ENCODE results near the gene PTPRN2.
"Not testable (repeated sequence)": the region's sequence is repeated elsewhere in the genome, so short reads cannot be mapped to it uniquely, and the experiment has no call there.

Gene PTPRN2

GRCh38 chr7:158419238-158419785, 168.3 kb downstream of the PTPRN2 start:
- TF ChIP-seq, protein P1, sequence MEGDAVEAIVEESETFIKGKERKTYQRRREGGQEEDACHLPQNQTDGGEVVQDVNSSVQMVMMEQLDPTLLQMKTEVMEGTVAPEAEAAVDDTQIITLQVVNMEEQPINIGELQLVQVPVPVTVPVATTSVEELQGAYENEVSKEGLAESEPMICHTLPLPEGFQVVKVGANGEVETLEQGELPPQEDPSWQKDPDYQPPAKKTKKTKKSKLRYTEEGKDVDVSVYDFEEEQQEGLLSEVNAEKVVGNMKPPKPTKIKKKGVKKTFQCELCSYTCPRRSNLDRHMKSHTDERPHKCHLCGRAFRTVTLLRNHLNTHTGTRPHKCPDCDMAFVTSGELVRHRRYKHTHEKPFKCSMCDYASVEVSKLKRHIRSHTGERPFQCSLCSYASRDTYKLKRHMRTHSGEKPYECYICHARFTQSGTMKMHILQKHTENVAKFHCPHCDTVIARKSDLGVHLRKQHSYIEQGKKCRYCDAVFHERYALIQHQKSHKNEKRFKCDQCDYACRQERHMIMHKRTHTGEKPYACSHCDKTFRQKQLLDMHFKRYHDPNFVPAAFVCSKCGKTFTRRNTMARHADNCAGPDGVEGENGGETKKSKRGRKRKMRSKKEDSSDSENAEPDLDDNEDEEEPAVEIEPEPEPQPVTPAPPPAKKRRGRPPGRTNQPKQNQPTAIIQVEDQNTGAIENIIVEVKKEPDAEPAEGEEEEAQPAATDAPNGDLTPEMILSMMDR (IDR thresholded peaks at IDR 0.05; ENCODE audit: low read depth, low read length): no peak
- no peak overlapping the region for H3K4me3 ChIP-seq (ENCODE audit: low read depth, low read length)

- not testable (repeated sequence) for H3K4me3 ChIP-seq (ENCODE audit: low read depth, low read length)
Observed at GRCh38 chr7:158418395-158418794, 169.2 kb downstream of the PTPRN2 start.

DNA sequence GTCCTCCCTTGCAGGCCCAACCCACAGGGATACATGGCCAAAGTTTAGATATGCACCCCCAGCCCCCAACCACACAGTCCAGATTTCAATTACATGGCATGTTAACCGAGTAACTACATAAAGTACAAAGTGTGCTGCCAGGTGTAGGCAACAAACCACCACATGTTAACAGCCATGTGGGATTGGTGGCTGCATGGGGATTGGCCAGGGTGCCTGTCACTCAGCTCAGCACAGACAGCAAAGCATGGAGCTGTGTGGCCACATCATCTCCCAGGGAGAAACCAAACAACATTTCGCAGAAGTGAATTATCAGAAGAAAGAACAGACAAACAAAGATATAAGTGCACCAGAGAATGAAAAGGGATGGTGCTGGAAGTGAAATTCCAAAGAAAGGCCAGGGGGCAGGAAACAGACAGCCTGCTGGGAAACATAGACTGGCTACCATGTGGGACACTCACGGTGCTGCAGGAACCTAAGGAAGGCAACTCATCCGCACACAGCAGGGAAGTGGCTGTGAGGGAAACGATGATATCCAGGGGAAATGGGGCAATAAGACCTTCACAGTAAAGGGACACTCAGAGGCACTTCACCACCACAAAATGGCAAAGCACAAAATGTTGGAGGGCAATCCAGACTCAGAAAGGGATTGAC, 171.2 kb downstream of the PTPRN2 start:
- H3K4me3 ChIP-seq (ENCODE audit: low read depth, low read length): no peak overlapping the region
- TF ChIP-seq, protein P1 (IDR thresholded peaks at IDR 0.05; ENCODE audit: low read depth, low read length): no peak

- TF ChIP-seq, protein P1 (IDR thresholded peaks at IDR 0.05; ENCODE audit: low read depth, low read length): no peak
Observed at GRCh38 chr7:158415316-158415715, 172.3 kb downstream of the PTPRN2 start.

DNA sequence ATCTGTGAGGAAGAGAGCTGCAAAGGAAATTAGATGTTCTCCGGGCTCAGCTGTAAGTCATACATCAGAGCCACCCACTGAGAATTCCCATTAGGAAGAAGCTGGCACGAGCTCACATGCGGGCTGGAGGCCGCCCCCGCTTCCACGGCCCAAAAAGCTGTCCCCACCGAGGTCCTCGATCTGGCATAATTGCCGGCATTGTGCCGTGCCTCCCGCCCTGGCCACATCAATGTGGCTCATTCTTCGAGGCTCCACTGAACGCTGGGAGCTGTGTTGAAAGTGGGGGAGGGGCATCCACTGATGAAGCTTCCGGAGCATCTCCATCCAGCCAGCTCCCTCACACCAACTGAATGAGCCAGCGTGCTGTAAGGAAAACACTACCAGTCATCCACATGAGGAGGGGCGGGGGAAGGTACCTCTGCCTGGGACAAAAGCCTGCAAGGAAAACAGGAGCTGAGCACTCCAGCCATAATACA, 173.1 kb downstream of the PTPRN2 start:
- H3K4me3 ChIP-seq (ENCODE audit: low read depth, low read length): no peak overlapping the region
- TF ChIP-seq, protein P1 (IDR thresholded peaks at IDR 0.05; ENCODE audit: low read depth, low read length): no peak

More at GRCh38 chr7:158415316-158415715, 172.3 kb downstream of the PTPRN2 start:
- no peak overlapping the region for H3K4me3 ChIP-seq (ENCODE audit: low read depth, low read length)

DNA sequence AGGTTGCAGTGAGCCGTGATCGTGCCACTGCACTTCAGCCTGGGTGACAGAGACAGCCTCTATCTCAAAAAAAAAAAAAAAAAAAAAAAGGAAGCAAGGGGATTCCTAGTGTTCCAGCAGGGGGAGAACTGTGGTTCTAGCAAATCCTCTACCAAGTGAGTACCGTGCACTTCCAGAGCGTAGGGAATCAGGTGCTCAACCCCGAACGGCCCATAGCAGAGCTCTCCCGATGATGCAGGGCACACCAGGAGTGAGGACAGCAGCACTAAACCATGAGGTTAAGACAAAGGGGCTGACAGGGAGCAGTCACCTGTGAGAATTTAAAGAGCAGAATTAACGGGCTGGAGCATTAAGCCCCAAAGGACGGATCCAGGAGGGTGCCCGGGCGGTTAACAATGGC, 173.6 kb downstream of the PTPRN2 start:
- no peak overlapping the region for H3K4me3 ChIP-seq (ENCODE audit: low read depth, low read length)
- TF ChIP-seq, protein P1 (IDR thresholded peaks at IDR 0.05; ENCODE audit: low read depth, low read length): no peak

DNA sequence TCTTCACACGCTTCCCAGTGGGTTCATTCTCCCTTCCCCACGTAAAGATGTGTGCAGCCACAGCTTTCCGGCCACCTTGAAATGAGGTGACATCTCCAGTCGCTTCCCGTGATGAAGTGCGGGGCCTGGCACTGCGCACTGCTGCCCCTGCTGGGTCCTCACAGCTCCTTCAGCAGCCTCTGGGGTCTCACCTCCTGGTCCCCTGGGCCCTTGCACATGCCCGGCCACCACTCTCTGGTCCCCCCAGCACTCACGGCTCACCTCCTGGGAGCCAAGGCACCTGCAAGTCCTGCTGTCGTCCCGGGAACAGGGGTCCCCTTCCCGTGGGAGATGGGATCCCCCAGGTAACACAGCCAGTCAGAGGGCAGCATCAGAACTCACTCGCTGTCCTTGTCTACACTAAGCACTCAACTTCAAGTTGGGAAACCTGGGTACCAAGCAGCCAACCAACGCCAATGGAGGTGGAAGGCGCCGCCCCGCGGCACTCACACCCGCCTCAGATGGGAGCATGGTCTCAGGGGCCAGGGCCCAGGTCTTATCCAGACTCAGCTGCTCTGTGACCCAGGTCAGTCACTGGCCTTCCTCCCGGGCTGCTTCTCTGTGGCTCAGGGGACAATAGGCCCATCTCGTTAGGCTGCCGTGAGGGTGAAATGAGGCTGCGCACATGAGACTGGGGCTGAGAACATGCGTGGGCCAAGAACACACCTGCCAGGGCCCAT, 176.2 kb downstream of the PTPRN2 start:
- TF ChIP-seq, protein P1 (IDR thresholded peaks at IDR 0.05; ENCODE audit: low read depth, low read length): no peak
- no peak overlapping the region for H3K4me3 ChIP-seq (ENCODE audit: low read depth, low read length)

Data from WI38 (cell line).